GM12865 (cell line): ENCODE measurements around the gene GCKR.
"Not testable (repeated sequence)": the region's sequence is repeated elsewhere in the genome, so short reads cannot be mapped to it uniquely, and the experiment has no call there.

ENCODE experiments used
- DNase-seq: peaks from one replicate; pipeline ENCODE4 v3.0.0; 2010; ENCODE audit warnings: low read depth
- H3K4me3 ChIP-seq: 2 replicates; pipeline ENCODE4 v1.5.1; 2011; ENCODE audit warnings: mild to moderate bottlenecking, low read depth, low read length, control low read depth
- TF ChIP-seq, protein P1 (sequence below): IDR thresholded peaks from 2 replicates; pipeline ENCODE4 v1.5.1; 2011; ENCODE audit warnings: low read length, control low read depth, low read depth, inconsistent platforms; ENCODE audit not compliant: insufficient read depth; ENCODE audit errors: missing control alignments

Gene GCKR

GRCh38 chr2:27531983-27532382 is 35.3 kb downstream of the GCKR start:
- TF ChIP-seq, protein P1, sequence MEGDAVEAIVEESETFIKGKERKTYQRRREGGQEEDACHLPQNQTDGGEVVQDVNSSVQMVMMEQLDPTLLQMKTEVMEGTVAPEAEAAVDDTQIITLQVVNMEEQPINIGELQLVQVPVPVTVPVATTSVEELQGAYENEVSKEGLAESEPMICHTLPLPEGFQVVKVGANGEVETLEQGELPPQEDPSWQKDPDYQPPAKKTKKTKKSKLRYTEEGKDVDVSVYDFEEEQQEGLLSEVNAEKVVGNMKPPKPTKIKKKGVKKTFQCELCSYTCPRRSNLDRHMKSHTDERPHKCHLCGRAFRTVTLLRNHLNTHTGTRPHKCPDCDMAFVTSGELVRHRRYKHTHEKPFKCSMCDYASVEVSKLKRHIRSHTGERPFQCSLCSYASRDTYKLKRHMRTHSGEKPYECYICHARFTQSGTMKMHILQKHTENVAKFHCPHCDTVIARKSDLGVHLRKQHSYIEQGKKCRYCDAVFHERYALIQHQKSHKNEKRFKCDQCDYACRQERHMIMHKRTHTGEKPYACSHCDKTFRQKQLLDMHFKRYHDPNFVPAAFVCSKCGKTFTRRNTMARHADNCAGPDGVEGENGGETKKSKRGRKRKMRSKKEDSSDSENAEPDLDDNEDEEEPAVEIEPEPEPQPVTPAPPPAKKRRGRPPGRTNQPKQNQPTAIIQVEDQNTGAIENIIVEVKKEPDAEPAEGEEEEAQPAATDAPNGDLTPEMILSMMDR: no peak
- DNase-seq: no peak

DNA sequence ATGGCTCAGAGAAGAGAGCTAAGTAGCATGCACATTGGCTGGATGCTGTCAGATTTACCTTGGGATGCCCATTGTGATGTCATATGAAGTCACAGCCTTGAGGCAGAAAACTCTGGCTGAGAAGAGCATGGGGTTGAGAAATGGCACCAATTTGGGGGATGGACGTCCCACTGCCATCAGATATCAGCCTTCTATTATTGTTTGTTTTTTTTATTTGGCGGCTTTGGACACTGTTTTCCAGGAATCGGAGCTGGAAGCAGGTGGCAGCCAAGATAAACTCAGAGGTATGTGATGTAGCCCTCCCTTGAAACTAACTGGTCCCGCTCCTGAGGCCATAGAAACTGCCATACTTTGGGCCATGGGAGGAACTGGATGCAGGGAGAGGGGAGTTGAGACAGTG is 40.6 kb downstream of the GCKR start:
- no peak for DNase-seq
- H3K4me3 ChIP-seq: no peak overlapping the region
- TF ChIP-seq, protein P1: no peak

More at GRCh38 chr2:27531983-27532382, 35.3 kb downstream of the GCKR start:
- H3K4me3 ChIP-seq: no peak overlapping the region

- DNase-seq, H3K4me3 ChIP-seq: not testable (repeated sequence)
These were observed 42.3 kb downstream of the GCKR start for GRCh38 chr2:27538839-27539450.

- H3K4me3 ChIP-seq, DNase-seq: not testable (repeated sequence)
These were observed 43.0 kb downstream of the GCKR start for GRCh38 chr2:27539649-27540048.

- DNase-seq: no peak
- no peak overlapping the region for H3K4me3 ChIP-seq
- TF ChIP-seq, protein P1: no peak
These were observed 47.6 kb downstream of the GCKR start for GRCh38 chr2:27544143-27544821.

- no peak for DNase-seq
- TF ChIP-seq, protein P1: no peak
- H3K4me3 ChIP-seq: no peak overlapping the region
These were observed 48.9 kb downstream of the GCKR start for GRCh38 chr2:27545348-27546141.

DNA sequence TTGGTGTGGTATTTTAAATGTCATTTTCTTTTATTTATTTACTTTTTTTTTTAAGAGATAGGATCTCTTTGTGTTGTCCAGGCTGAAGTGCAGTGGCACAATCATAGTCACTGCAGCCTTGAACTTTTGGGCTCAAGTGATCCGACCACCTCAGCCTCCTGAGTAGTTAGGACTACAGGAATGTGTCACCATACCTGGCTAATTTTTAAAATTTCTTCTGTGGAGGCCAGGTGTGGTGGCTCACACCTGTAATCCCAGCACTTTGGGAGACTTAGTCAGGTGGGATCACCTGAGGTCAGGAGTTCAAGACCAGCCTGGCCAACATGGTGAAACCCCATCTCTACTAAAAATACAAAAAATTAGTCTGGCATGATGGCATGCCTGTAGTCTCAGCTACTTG is 52.7 kb downstream of the GCKR start:
- no peak for DNase-seq
- TF ChIP-seq, protein P1: no peak
- no peak overlapping the region for H3K4me3 ChIP-seq
